Measurements from ENCODE around the gene NXT2. TPM values are rescaled to one million over a fixed set of nuclear protein-coding genes. Genes with fewer than 3 reads are reported as not detected.

NXT2 gene
- total RNA-seq, 1 donor from 2014 or later = 13.0 TPM

Other genes with a start within 250 kb of the NXT2 start
- gene GUCY2F, start 54.8 kb upstream of the NXT2 start, total RNA-seq = not detected in 2 replicates
- 0.27 and 0.32 TPM in 2 replicates for gene KCNE5, start 88.3 kb downstream of the NXT2 start, total RNA-seq
- gene ACSL4, start 196.4 kb downstream of the NXT2 start, total RNA-seq = 57.4 and 59.8 TPM in 2 replicates